ENCODE measurements around the gene RNF223. TPM values are rescaled to one million over a fixed set of nuclear protein-coding genes. Genes with fewer than 3 reads are reported as not detected.

The RNF223 gene
- total and polyA plus RNA-seq, 2 of the 8 experiments (the other 6 are each of a cell fraction or from before 2014, with no cell fraction given) = not detected

GRCh38 chr1:1059494-1060280 lies 14.4 kb downstream of the RNF223 start (continued):
- TF ChIP-seq USF2 (IDR thresholded peaks at IDR 0.05; ENCODE audit: low read length) = no peak
- TF ChIP-seq TAF7 (optimal IDR thresholded peaks at IDR 0.05; ENCODE audit: borderline replicate concordance, low read depth, low read length) = no peak
- peak; percentile 28; the same call in 1 of the 2 replicates for TF ChIP-seq SP1 (IDR thresholded peaks at IDR 0.05; ENCODE audit: low read depth, low read length)
- TF ChIP-seq POLR2A (IDR thresholded peaks at IDR 0.05; ENCODE audit: control extremely low read depth in 1 of 2, low read depth in 2 of 2, low read length in 2 of 2) = no peak
- TF ChIP-seq CBX8 (IDR thresholded peaks at IDR 0.05; ENCODE audit: borderline replicate concordance, low read depth, low read length) = no peak
- TF ChIP-seq CBX5 (IDR thresholded peaks at IDR 0.05; ENCODE audit: low read depth, low read length) = no peak
- TF ChIP-seq GABPA (IDR thresholded peaks at IDR 0.05; ENCODE audit: borderline replicate concordance, insufficient read depth, low read length) = 0 out of 2 replicates have a peak, but pooled peaks have one; percentile 46
- TF ChIP-seq SIRT6 (IDR thresholded peaks at IDR 0.05; ENCODE audit: low read length) = no peak
- no peak for TF ChIP-seq HDAC2 (IDR thresholded peaks at IDR 0.05; ENCODE audit: borderline replicate concordance in 1 of 2, low read depth in 2 of 2, low read length in 2 of 2)
- no peak for TF ChIP-seq CEBPB (IDR thresholded peaks at IDR 0.05; ENCODE audit: low read depth, low read length)
- no peak for TF ChIP-seq POLR2AphosphoS5 (IDR thresholded peaks at IDR 0.05; ENCODE audit: low read depth, low read length)
- TF ChIP-seq NRF1 (IDR thresholded peaks at IDR 0.05; ENCODE audit: low read depth, low read length) = no peak
- TF ChIP-seq RXRA (IDR thresholded peaks at IDR 0.05; ENCODE audit: insufficient read depth, low read depth, low read length) = no peak
- peak; percentile 40; the same call in 1 of the 2 replicates for TF ChIP-seq TBP (IDR thresholded peaks at IDR 0.05; ENCODE audit: low read depth, low read length)
- TF ChIP-seq PHF8 (conservative IDR thresholded peaks at IDR 0.05; ENCODE audit: low read depth, low read length) = 0 out of 2 replicates have a peak, but pooled peaks have one; percentile 46
- no peak for TF ChIP-seq SRF (IDR thresholded peaks at IDR 0.05; ENCODE audit: low read depth, low read length)
- TF ChIP-seq HDAC6 (IDR thresholded peaks at IDR 0.05; ENCODE audit: low read depth, low read length) = no peak
- TF ChIP-seq, protein P1, sequence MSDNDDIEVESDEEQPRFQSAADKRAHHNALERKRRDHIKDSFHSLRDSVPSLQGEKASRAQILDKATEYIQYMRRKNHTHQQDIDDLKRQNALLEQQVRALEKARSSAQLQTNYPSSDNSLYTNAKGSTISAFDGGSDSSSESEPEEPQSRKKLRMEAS (IDR thresholded peaks at IDR 0.05) = no peak
- peak; percentile 28 for TF ChIP-seq CTBP2 (IDR thresholded peaks at IDR 0.05; ENCODE audit: borderline replicate concordance, insufficient read depth, insufficient read length, low read length)
- TF ChIP-seq YY1 (IDR thresholded peaks at IDR 0.05; ENCODE audit: low read depth, low read length) = no peak
- TF ChIP-seq CREB1 (IDR thresholded peaks at IDR 0.05) = 0 out of 2 replicates have a peak, but pooled peaks have one; percentile 3
- TF ChIP-seq SIN3A (conservative IDR thresholded peaks at IDR 0.05 in 1 of 2, IDR thresholded peaks at IDR 0.05 in 1 of 2; ENCODE audit: low read depth in 1 of 2, low read length in 2 of 2) = peak in 1 of 2 experiments; percentile 27; a peak in 1 of 4 replicates
- no peak for TF ChIP-seq POU5F1 (IDR thresholded peaks at IDR 0.05; ENCODE audit: low read depth, low read length)

Measured in H1 (cell line).